ENCODE measurements around the gene EVA1A.

EVA1A gene

GRCh38 chr2:75527676-75528075 lies 33.1 kb downstream of the EVA1A start:
- DNase-seq (ENCODE audit: low read depth): no peak
- TF ChIP-seq CTCF (conservative IDR thresholded peaks at IDR 0.05; ENCODE audit: control insufficient read depth, insufficient read depth, low read depth, low read length): no peak
- H3K4me3 ChIP-seq (ENCODE audit: control insufficient read depth, low read depth, low read length): no peak overlapping the region

- DNase-seq (ENCODE audit: low read depth): no peak
- no peak overlapping the region for H3K4me3 ChIP-seq (ENCODE audit: control insufficient read depth, low read depth, low read length)
- TF ChIP-seq CTCF (conservative IDR thresholded peaks at IDR 0.05; ENCODE audit: control insufficient read depth, insufficient read depth, low read depth, low read length): no peak
Observed at GRCh38 chr2:75526842-75527241, 33.9 kb downstream of the EVA1A start.

- no peak overlapping the region for H3K4me3 ChIP-seq (ENCODE audit: control insufficient read depth, low read depth, low read length)
- TF ChIP-seq CTCF (conservative IDR thresholded peaks at IDR 0.05; ENCODE audit: control insufficient read depth, insufficient read depth, low read depth, low read length): no peak
- peak; percentile 51 for DNase-seq (ENCODE audit: low read depth)
Observed at GRCh38 chr2:75525434-75526310, 35.1 kb downstream of the EVA1A start.

GRCh38 chr2:75524276-75524911 lies 36.3 kb downstream of the EVA1A start:
- no peak for TF ChIP-seq CTCF (conservative IDR thresholded peaks at IDR 0.05; ENCODE audit: control insufficient read depth, insufficient read depth, low read depth, low read length)
- DNase-seq (ENCODE audit: low read depth): no peak
- no peak overlapping the region for H3K4me3 ChIP-seq (ENCODE audit: control insufficient read depth, low read depth, low read length)

- no peak overlapping the region for H3K4me3 ChIP-seq (ENCODE audit: control insufficient read depth, low read depth, low read length)
- TF ChIP-seq CTCF (conservative IDR thresholded peaks at IDR 0.05; ENCODE audit: control insufficient read depth, insufficient read depth, low read depth, low read length): no peak
- peak; percentile 78 for DNase-seq (ENCODE audit: low read depth)
Observed at GRCh38 chr2:75523313-75524275, 37.1 kb downstream of the EVA1A start.

- DNase-seq (ENCODE audit: low read depth): no peak
- no peak overlapping the region for H3K4me3 ChIP-seq (ENCODE audit: control insufficient read depth, low read depth, low read length)
- no peak for TF ChIP-seq CTCF (conservative IDR thresholded peaks at IDR 0.05; ENCODE audit: control insufficient read depth, insufficient read depth, low read depth, low read length)
Observed at GRCh38 chr2:75522543-75523312, 38.0 kb downstream of the EVA1A start.
